ENCODE measurements around the gene MACF1. TPM values are rescaled to one million over a fixed set of nuclear protein-coding genes. Genes with fewer than 3 reads are reported as not detected.

The MACF1 gene
- total RNA-seq, 1 donor from 2014 or later = 222 TPM

DNA sequence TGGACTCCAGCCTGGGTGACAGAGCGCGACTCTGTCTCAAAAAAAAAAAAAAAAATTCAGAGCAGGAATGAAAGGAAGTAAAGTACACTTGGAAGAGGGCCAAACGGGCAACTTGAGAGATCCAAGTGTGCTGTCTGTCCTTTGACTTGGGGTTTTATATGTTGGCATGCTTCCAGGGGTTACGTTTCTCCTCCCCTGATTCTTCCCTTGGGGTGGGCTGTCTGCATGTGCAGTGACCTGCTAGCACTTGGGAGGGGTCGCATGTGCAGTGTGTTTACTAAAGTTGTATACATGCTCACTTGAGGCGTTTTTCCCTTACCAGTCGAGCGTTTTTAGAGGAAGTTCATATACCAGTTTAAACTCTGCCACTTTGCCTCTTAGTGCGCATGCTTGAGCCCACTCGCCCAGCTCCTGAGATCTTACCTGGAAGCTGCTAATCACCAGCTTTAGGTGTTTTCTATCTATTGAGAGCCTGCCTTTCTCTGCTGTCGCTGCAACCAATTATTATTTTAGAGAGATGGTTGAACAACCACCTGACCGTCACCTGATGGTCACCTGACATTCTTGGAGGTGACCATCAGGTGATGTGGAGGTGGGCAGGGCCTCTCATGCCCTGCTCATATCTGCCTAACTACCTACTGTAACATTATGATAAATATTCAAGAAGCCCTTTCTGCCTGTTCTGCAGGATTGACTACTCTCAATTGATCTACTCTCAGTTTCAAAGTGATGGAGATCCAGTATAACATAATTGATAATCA is 140.1 kb downstream of the MACF1 start:
- Histone ChIP-seq H3K9me3 (ENCODE audit: low read depth) (no peaks in the 10 kb centered on the region), H3K9ac (no peak overlapping the region), H3K27ac (no peak overlapping the region), H2AFZ (replicated peaks) (no peak overlapping the region), H3K36me3 (peaks cover 29% of the 10 kb centered on the region), H3K4me3 (no peak overlapping the region), H3K4me1 (no peaks in the 10 kb centered on the region), H3F3A (ENCODE audit: low read depth) (no peaks in the 10 kb centered on the region), H3K4me2 (no peak overlapping the region), H3K27me3 (no peaks in the 10 kb centered on the region), H4K20me1 (ENCODE audit: low read depth) (peaks cover 4% of the 10 kb centered on the region), H3K79me2 (ENCODE audit: low read depth) (no peaks in the 10 kb centered on the region)
- H3K4me3 Mint-ChIP-seq = no peak overlapping the region
- DNase-seq (ENCODE audit: low spot score) = no peak
- H3K27me3 Mint-ChIP-seq (ENCODE audit: insufficient read depth, low read depth) = no peaks in the 10 kb centered on the region
- TF ChIP-seq EZH2 (IDR thresholded peaks at IDR 0.05) (no peak), CTCF (IDR thresholded peaks at IDR 0.05) (no peak), EZH2phosphoT487 (IDR thresholded peaks at IDR 0.05) (no peak)
- H3K36me3 Mint-ChIP-seq = peaks cover 38% of the 10 kb centered on the region
- no peaks in the 10 kb centered on the region for H3K9me3 Mint-ChIP-seq
- H3K27ac Mint-ChIP-seq = no peak overlapping the region
- no peaks in the 10 kb centered on the region for H3K4me1 Mint-ChIP-seq

GRCh38 chr1:39346872-39347271 is 142.4 kb downstream of the MACF1 start:
- Histone ChIP-seq H3K4me3 (no peak overlapping the region), H3K36me3 (peaks cover 33% of the 10 kb centered on the region), H3K4me1 (no peaks in the 10 kb centered on the region), H3K9ac (no peak overlapping the region), H3K79me2 (ENCODE audit: low read depth) (no peaks in the 10 kb centered on the region), H2AFZ (replicated peaks) (no peak overlapping the region), H3K27me3 (no peaks in the 10 kb centered on the region), H4K20me1 (ENCODE audit: low read depth) (peaks cover 4% of the 10 kb centered on the region), H3F3A (ENCODE audit: low read depth) (no peaks in the 10 kb centered on the region), H3K27ac (peak overlapping the region; percentile 14), H3K9me3 (ENCODE audit: low read depth) (no peaks in the 10 kb centered on the region), H3K4me2 (no peak overlapping the region)
- Mint-ChIP-seq H3K27ac (no peak overlapping the region), H3K4me1 (no peaks in the 10 kb centered on the region), H3K9me3 (no peaks in the 10 kb centered on the region), H3K27me3 (ENCODE audit: insufficient read depth, low read depth) (no peaks in the 10 kb centered on the region), H3K36me3 (peaks cover 43% of the 10 kb centered on the region), H3K4me3 (no peak overlapping the region)
- DNase-seq (ENCODE audit: low spot score) = no peak
- TF ChIP-seq CTCF (IDR thresholded peaks at IDR 0.05) = no peak
- TF ChIP-seq EZH2 (IDR thresholded peaks at IDR 0.05) = no peak
- no peak for TF ChIP-seq EZH2phosphoT487 (IDR thresholded peaks at IDR 0.05)

DNA sequence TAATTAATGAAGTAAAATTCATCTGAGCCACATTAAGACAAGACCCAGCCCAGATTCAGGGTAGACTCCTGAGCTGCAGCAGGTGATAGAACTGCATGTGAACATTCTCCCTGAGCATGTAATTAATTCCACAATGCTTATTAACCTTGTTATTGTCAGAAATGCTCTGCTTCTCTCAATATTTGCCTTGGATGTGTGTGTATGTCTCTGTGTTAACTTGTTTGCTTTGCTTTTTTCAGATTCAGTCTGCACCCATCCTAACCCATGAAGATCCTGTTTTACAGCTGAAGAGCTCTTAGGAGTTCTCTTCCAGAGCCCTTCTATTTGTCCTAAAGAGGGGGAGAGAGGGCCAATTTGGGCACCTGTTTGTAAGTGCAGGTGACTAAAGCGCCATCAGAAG is 143.8 kb downstream of the MACF1 start:
- H3K36me3 ChIP-seq = peaks cover 28% of the 10 kb centered on the region
- no peaks in the 10 kb centered on the region for H3K27me3 ChIP-seq
- H3K9me3 ChIP-seq (ENCODE audit: low read depth) = no peaks in the 10 kb centered on the region
- Mint-ChIP-seq H3K27ac (no peak overlapping the region), H3K4me3 (no peak overlapping the region), H3K9me3 (no peaks in the 10 kb centered on the region), H3K27me3 (ENCODE audit: insufficient read depth, low read depth) (no peaks in the 10 kb centered on the region), H3K36me3 (peaks cover 40% of the 10 kb centered on the region), H3K4me1 (no peaks in the 10 kb centered on the region)
- H3K4me3 ChIP-seq = no peak overlapping the region
- no peaks in the 10 kb centered on the region for H3K79me2 ChIP-seq (ENCODE audit: low read depth)
- no peak overlapping the region for H3K9ac ChIP-seq
- no peaks in the 10 kb centered on the region for H3F3A ChIP-seq (ENCODE audit: low read depth)
- no peak for DNase-seq (ENCODE audit: low spot score)
- no peak overlapping the region for H2AFZ ChIP-seq (replicated peaks)
- no peak overlapping the region for H3K27ac ChIP-seq
- H3K4me2 ChIP-seq = no peak overlapping the region
- no peaks in the 10 kb centered on the region for H3K4me1 ChIP-seq
- H4K20me1 ChIP-seq (ENCODE audit: low read depth) = no peaks in the 10 kb centered on the region
- no peak for TF ChIP-seq CTCF (IDR thresholded peaks at IDR 0.05)
- no peak for TF ChIP-seq EZH2 (IDR thresholded peaks at IDR 0.05)
- no peak for TF ChIP-seq EZH2phosphoT487 (IDR thresholded peaks at IDR 0.05)

Measured in neural progenitor cell (in vitro differentiated cells).